SK-N-SH (cell line): ENCODE measurements around the gene DSCAML1. TPM values are rescaled to one million over a fixed set of nuclear protein-coding genes. Genes with fewer than 3 reads are reported as not detected.

Experiments
- CTCF ChIA-PET: fragments of 300-600, 350-600 bp; formaldehyde crosslinking; extraction: SDS; loops from one replicate; lab custom pipeline; 2021; lab: Yijun Ruan, JAX
- POLR2A ChIA-PET: fragments of 350-600 bp; sonication (Branson Sonifier 250); formaldehyde crosslinking; extraction: SDS; loops from one replicate; lab custom pipeline; 2020; ENCODE audit warnings: antibody characterized with exemption, inconsistent platforms; lab: Yijun Ruan, JAX
- DNase-seq: peaks from one replicate; pipeline ENCODE4 v3.0.0; 2012
- H2AFZ ChIP-seq: fragments of 200-600 bp; sonication (generic); 2 replicates; pipeline ENCODE4 v1.8.1; 2016; ENCODE audit warnings: antibody characterized with exemption, mild to moderate bottlenecking, low read depth
- H3F3A ChIP-seq: fragments of 200-600 bp; sonication (generic); replicated peaks from 2 replicates; pipeline ENCODE3; 2016; ENCODE audit warnings: antibody characterized with exemption, mild to moderate bottlenecking; ENCODE audit not compliant: insufficient read depth
- H3K27ac ChIP-seq, 2 experiments: fragments of 200-500 bp in 1 of 2; fragments of 200-600 bp in 1 of 2; sonication (Bioruptor generic) in 1 of 2; sonication (generic), shearing (Covaris generic) in 1 of 2; 2 replicates each; pipeline versions ENCODE4 v1.5.1 to v1.6.1; 2014 to 2016; ENCODE audit warnings: low read depth in 2 of 2, inconsistent platforms in 1 of 2, low read length in 1 of 2, mild to moderate bottlenecking in 1 of 2, mixed read lengths in 1 of 2
- H3K27me3 ChIP-seq: fragments of 200-600 bp; sonication (generic), shearing (Covaris generic); 2 replicates; pipeline ENCODE4 v1.6.1; 2016; ENCODE audit warnings: mixed run types; ENCODE audit not compliant: insufficient read depth
- H3K36me3 ChIP-seq, 2 experiments: fragments of 200-500 bp in 1 of 2; fragments of 200-600 bp in 1 of 2; sonication (Bioruptor generic) in 1 of 2; sonication (generic) in 1 of 2; replicated peaks in 1 of 2; 2 replicates each; pipeline versions ENCODE3 to v1.5.1; 2014 to 2016; ENCODE audit warnings: low read length in 1 of 2, mild to moderate bottlenecking in 1 of 2; ENCODE audit not compliant: insufficient read depth in 2 of 2, control insufficient read depth in 1 of 2
- H3K4me1 ChIP-seq, 2 experiments: fragments of 200-500 bp in 1 of 2; fragments of 200-600 bp in 1 of 2; sonication (Bioruptor generic) in 1 of 2; sonication (generic), shearing (Covaris generic) in 1 of 2; 2 replicates each; pipeline versions ENCODE4 v1.5.1 to v1.6.1; 2014 to 2016; ENCODE audit warnings: low read depth in 1 of 2, low read length in 1 of 2, mixed run types in 1 of 2; ENCODE audit not compliant: insufficient read depth in 2 of 2, control insufficient read depth in 1 of 2
- H3K4me2 ChIP-seq: fragments of 200-600 bp; sonication (generic), shearing (Covaris generic); 2 replicates; pipeline ENCODE4 v1.6.1; 2017; ENCODE audit warnings: mixed run types
- H3K4me3 ChIP-seq, 2 experiments: fragments of 200-500 bp in 1 of 2; fragments of 200-600 bp in 1 of 2; sonication (Bioruptor generic) in 1 of 2; sonication (generic), shearing (Covaris generic) in 1 of 2; 2 replicates each; pipeline versions ENCODE4 v1.5.1 to v1.8.1; 2014 to 2016; ENCODE audit warnings: low read depth in 2 of 2, inconsistent platforms in 1 of 2, low read length in 1 of 2, mild to moderate bottlenecking in 1 of 2, mixed read lengths in 1 of 2, moderate library complexity in 1 of 2
- H3K79me2 ChIP-seq: fragments of 200-600 bp; sonication (generic); 2 replicates; pipeline ENCODE4 v1.8.1; 2017; ENCODE audit warnings: mild to moderate bottlenecking; ENCODE audit not compliant: insufficient read depth
- H3K9ac ChIP-seq: fragments of 200-600 bp; sonication (generic); 2 replicates; pipeline ENCODE4 v1.6.1; 2017; ENCODE audit warnings: mixed run types
- H3K9me2 ChIP-seq: fragments of 200-600 bp; sonication (generic); 2 replicates; pipeline ENCODE4 v1.6.1; 2017; ENCODE audit warnings: mixed run types
- H3K9me3 ChIP-seq: fragments of 200-600 bp; sonication (generic); 2 replicates; pipeline ENCODE4 v1.6.1; 2017; ENCODE audit warnings: mixed run types, mild to moderate bottlenecking, moderate library complexity
- H4K20me1 ChIP-seq: fragments of 200-600 bp; sonication (generic); 2 replicates; pipeline ENCODE4 v1.6.1; 2017; ENCODE audit warnings: mild to moderate bottlenecking, mixed run types; ENCODE audit not compliant: insufficient read depth
- CHD2 ChIP-seq: fragments of 150-350 bp; IDR thresholded peaks from 2 replicates; pipeline ENCODE4 v1.6.1; 2018; ENCODE audit warnings: low read length; ENCODE audit not compliant: partially characterized antibody
- ELF1 ChIP-seq: IDR thresholded peaks from 2 replicates; pipeline ENCODE4 v1.4.0; 2012
- EP300 ChIP-seq, 2 experiments: IDR thresholded peaks; 2 replicates each; pipeline versions ENCODE4 v1.4.0 to v1.6.1; 2012; ENCODE audit warnings: borderline replicate concordance in 1 of 2, low read depth in 1 of 2, low read length in 1 of 2
- EZH2phosphoT487 ChIP-seq: fragments of 200-600 bp; sonication (generic); IDR thresholded peaks from 2 replicates; pipeline ENCODE4 v1.6.1; 2017; ENCODE audit warnings: low read depth, mixed run types, mild to moderate bottlenecking, antibody characterized with exemption, moderate library complexity, borderline replicate concordance
- FOSL2 ChIP-seq: IDR thresholded peaks from 2 replicates; pipeline ENCODE4 v1.4.0; 2012; ENCODE audit warnings: low read depth, mild to moderate bottlenecking, moderate library complexity, borderline replicate concordance
- GABPA ChIP-seq: IDR thresholded peaks from 2 replicates; pipeline ENCODE4 v1.4.0; 2012; ENCODE audit warnings: low read depth, mild to moderate bottlenecking
- GATA2 ChIP-seq: sonication (generic); formaldehyde crosslinking; IDR thresholded peaks from 2 replicates; pipeline ENCODE4 v1.5.0; 2020; ENCODE audit warnings: mild to moderate bottlenecking, missing genetic modification reagents
- MEF2A ChIP-seq: IDR thresholded peaks from 2 replicates; pipeline ENCODE4 v1.4.0; 2012; ENCODE audit warnings: low read depth, borderline replicate concordance
- MXI1 ChIP-seq: IDR thresholded peaks from 2 replicates; pipeline ENCODE4 v1.6.1; 2012; ENCODE audit warnings: mild to moderate bottlenecking, low read depth, low read length, improper control_type of control experiment
- NRF1 ChIP-seq: IDR thresholded peaks from 2 replicates; pipeline ENCODE4 v1.6.1; 2012; ENCODE audit warnings: low read depth, mild to moderate bottlenecking, low read length
- POLR2AphosphoS5 ChIP-seq: IDR thresholded peaks from 2 replicates; pipeline ENCODE4 v1.6.1; 2012; ENCODE audit warnings: low read depth, low read length
- RCOR1 ChIP-seq: fragments of 150-350 bp; IDR thresholded peaks from 2 replicates; pipeline ENCODE4 v1.6.1; 2017; ENCODE audit warnings: antibody characterized with exemption, low read length
- SIN3A ChIP-seq: IDR thresholded peaks from 2 replicates; pipeline ENCODE4 v1.6.1; 2012; ENCODE audit warnings: low read depth, mild to moderate bottlenecking, low read length, moderate library complexity, borderline replicate concordance
- TCF12 ChIP-seq: IDR thresholded peaks from 2 replicates; pipeline ENCODE4 v1.4.0; 2012
- TEAD4 ChIP-seq: IDR thresholded peaks from 2 replicates; pipeline ENCODE4 v1.4.0; 2012; ENCODE audit warnings: mild to moderate bottlenecking, borderline replicate concordance; ENCODE audit not compliant: insufficient read depth
- WGBS: methylation state at CpG from one replicate; pipeline ENCODE4 v1.1.6; 2017; ENCODE audit warnings: low lambda C conversion rate; 5-methylcytosine and 5-hydroxymethylcytosine counted together
- polyA plus RNA-seq, 3 experiments: library from polyadenylated mRNA; depleted of rRNA; stranded (reverse); fragments of >200 nt; gene quantifications; 2 replicates each; pipeline ENCODE4 v1.2.3, GENCODE V29; 2012
- TF ChIP-seq, protein P1 (sequence below): IDR thresholded peaks from 2 replicates; pipeline ENCODE4 v1.4.0; 2012; ENCODE audit warnings: low read depth
- TF ChIP-seq, protein P2 (sequence below): IDR thresholded peaks from 2 replicates; pipeline ENCODE4; 2012
- TF ChIP-seq, protein P3 (sequence below): fragments of 200-600 bp; sonication (generic); IDR thresholded peaks from 2 replicates; pipeline ENCODE4 v1.6.1; 2017; ENCODE audit warnings: antibody characterized with exemption, mild to moderate bottlenecking, moderate library complexity
- TF ChIP-seq, protein P4 (sequence below): fragments of 150-350 bp; IDR thresholded peaks from 2 replicates; pipeline ENCODE4 v1.6.1; 2016; ENCODE audit warnings: mild to moderate bottlenecking, low read depth, low read length
- TF ChIP-seq, protein P5 (sequence below): IDR thresholded peaks from 2 replicates; pipeline ENCODE4 v1.4.0; 2012; ENCODE audit warnings: low read depth, borderline replicate concordance

The DSCAML1 gene
- polyA plus RNA-seq, 1 of the 3 experiments (the other 2 are of a cell fraction): not detected

DNA sequence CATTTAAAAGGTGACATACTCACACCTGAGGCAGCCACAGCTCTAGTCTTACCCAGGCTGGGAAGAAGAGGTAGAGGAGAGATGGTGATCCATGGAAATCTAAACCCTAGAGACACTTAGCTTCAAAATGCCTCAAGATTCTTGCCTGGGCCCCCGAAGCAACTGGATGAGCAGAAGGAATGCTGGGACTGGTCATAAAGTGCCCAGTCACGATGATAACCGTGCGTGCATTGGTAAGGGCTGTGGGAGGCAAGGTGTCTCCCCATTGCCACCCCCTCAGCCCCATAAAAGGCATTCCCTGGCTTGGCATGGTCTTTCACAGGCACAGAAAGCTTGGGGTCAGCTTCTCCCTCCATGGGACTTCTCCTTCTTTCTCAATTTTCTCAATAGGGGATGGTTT, 144.5 kb downstream of the DSCAML1 start:
- Histone ChIP-seq H3K9me3 (no peaks in the 10 kb centered on the region), H3K79me2 (no peaks in the 10 kb centered on the region), H3F3A (no peaks in the 10 kb centered on the region), H3K9ac (no peak overlapping the region), H3K4me1 (peaks cover 0 to 10% of the 10 kb centered on the region in 2 experiments; a peak in 1 of 4 replicates), H2AFZ (no peak overlapping the region), H3K4me2 (no peak overlapping the region), H3K27ac (no peak overlapping the region), H3K4me3 (no peak overlapping the region), H3K9me2 (no peaks in the 10 kb centered on the region), H3K36me3 (no peaks in the 10 kb centered on the region), H4K20me1 (no peaks in the 10 kb centered on the region), H3K27me3 (peaks cover 20% of the 10 kb centered on the region; the same call in 1 of the 2 replicates)
- 35% methylated on average over 4 of the region's 4 CpGs for WGBS
- no peak for DNase-seq
- POLR2A ChIA-PET: no interaction called here
- CTCF ChIA-PET: interaction anchor here (1.2 to 1.9 kb wide), 4 partner anchors 9 to 209 kb away, joined by 3 to 7 read pairs (median 4); no protein-coding TSS in a partner anchor
- TF ChIP-seq, protein P1, sequence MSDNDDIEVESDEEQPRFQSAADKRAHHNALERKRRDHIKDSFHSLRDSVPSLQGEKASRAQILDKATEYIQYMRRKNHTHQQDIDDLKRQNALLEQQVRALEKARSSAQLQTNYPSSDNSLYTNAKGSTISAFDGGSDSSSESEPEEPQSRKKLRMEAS: no peak
- TF ChIP-seq, protein P2, sequence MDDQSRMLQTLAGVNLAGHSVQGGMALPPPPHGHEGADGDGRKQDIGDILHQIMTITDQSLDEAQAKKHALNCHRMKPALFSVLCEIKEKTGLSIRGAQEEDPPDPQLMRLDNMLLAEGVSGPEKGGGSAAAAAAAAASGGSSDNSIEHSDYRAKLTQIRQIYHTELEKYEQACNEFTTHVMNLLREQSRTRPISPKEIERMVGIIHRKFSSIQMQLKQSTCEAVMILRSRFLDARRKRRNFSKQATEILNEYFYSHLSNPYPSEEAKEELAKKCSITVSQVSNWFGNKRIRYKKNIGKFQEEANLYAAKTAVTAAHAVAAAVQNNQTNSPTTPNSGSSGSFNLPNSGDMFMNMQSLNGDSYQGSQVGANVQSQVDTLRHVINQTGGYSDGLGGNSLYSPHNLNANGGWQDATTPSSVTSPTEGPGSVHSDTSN: no peak
- TF ChIP-seq TCF12: no peak
- no peak for TF ChIP-seq SIN3A
- TF ChIP-seq, protein P3, sequence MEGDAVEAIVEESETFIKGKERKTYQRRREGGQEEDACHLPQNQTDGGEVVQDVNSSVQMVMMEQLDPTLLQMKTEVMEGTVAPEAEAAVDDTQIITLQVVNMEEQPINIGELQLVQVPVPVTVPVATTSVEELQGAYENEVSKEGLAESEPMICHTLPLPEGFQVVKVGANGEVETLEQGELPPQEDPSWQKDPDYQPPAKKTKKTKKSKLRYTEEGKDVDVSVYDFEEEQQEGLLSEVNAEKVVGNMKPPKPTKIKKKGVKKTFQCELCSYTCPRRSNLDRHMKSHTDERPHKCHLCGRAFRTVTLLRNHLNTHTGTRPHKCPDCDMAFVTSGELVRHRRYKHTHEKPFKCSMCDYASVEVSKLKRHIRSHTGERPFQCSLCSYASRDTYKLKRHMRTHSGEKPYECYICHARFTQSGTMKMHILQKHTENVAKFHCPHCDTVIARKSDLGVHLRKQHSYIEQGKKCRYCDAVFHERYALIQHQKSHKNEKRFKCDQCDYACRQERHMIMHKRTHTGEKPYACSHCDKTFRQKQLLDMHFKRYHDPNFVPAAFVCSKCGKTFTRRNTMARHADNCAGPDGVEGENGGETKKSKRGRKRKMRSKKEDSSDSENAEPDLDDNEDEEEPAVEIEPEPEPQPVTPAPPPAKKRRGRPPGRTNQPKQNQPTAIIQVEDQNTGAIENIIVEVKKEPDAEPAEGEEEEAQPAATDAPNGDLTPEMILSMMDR: no peak
- no peak for TF ChIP-seq MXI1
- TF ChIP-seq EP300 (IDR thresholded peaks at IDR 0.05; ENCODE audit: borderline replicate concordance in 1 of 2, low read depth in 1 of 2, low read length in 1 of 2): no peak
- TF ChIP-seq RCOR1: no peak
- TF ChIP-seq NRF1: no peak
- TF ChIP-seq, protein P4, sequence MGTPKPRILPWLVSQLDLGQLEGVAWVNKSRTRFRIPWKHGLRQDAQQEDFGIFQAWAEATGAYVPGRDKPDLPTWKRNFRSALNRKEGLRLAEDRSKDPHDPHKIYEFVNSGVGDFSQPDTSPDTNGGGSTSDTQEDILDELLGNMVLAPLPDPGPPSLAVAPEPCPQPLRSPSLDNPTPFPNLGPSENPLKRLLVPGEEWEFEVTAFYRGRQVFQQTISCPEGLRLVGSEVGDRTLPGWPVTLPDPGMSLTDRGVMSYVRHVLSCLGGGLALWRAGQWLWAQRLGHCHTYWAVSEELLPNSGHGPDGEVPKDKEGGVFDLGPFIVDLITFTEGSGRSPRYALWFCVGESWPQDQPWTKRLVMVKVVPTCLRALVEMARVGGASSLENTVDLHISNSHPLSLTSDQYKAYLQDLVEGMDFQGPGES: no peak
- TF ChIP-seq TEAD4: no peak
- no peak for TF ChIP-seq POLR2AphosphoS5
- TF ChIP-seq GABPA: no peak
- no peak for TF ChIP-seq CHD2
- TF ChIP-seq, protein P5, sequence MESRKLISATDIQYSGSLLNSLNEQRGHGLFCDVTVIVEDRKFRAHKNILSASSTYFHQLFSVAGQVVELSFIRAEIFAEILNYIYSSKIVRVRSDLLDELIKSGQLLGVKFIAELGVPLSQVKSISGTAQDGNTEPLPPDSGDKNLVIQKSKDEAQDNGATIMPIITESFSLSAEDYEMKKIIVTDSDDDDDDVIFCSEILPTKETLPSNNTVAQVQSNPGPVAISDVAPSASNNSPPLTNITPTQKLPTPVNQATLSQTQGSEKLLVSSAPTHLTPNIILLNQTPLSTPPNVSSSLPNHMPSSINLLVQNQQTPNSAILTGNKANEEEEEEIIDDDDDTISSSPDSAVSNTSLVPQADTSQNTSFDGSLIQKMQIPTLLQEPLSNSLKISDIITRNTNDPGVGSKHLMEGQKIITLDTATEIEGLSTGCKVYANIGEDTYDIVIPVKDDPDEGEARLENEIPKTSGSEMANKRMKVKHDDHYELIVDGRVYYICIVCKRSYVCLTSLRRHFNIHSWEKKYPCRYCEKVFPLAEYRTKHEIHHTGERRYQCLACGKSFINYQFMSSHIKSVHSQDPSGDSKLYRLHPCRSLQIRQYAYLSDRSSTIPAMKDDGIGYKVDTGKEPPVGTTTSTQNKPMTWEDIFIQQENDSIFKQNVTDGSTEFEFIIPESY: no peak
- TF ChIP-seq GATA2 (CRISPR knock-in tag): no peak
- TF ChIP-seq EZH2phosphoT487: no peak
- no peak for TF ChIP-seq MEF2A
- no peak for TF ChIP-seq FOSL2
- TF ChIP-seq ELF1: no peak
